Sigmoid colon (tissue), 7 donors: ENCODE data around the gene STK32B. TPM values are rescaled to one million over a fixed set of nuclear protein-coding genes. Genes with fewer than 3 reads are reported as not detected.

ENCODE experiments used
- DNase-seq: peaks from one replicate; pipeline ENCODE4 v3.0.0-alpha.2; 2019
- H3K27ac ChIP-seq, 4 donors: fragments of 200-600 bp; sonication (generic); one replicate each; pipeline ENCODE4 v1.5.1; 2016 to 2019; ENCODE audit warnings: mild to moderate bottlenecking in 1 of 4
- H3K27me3 ChIP-seq, 3 donors: fragments of 200-600 bp; sonication (generic); one replicate each; pipeline ENCODE4 v1.5.1; 2019; ENCODE audit warnings: mild to moderate bottlenecking in 1 of 3
- H3K36me3 ChIP-seq, 4 donors: fragments of 200-600 bp; sonication (generic); one replicate each; pipeline ENCODE4 v1.5.1; 2016 to 2019
- H3K4me1 ChIP-seq, 4 donors: fragments of 200-600 bp; sonication (generic); one replicate each; pipeline ENCODE4 v1.5.1; 2017 to 2019
- H3K4me3 ChIP-seq, 4 donors: fragments of 200-600 bp; sonication (generic); one replicate each; pipeline ENCODE4 v1.5.1; 2017 to 2019; ENCODE audit warnings: mild to moderate bottlenecking in 2 of 4, moderate library complexity in 1 of 4
- H3K9me3 ChIP-seq, 4 donors: fragments of 200-600 bp in 3 of 4; sonication (generic) in 3 of 4; one replicate each; pipeline versions ENCODE4 v1.5.1 to v1.6.1; 2013 to 2019
- EP300 ChIP-seq, 4 donors: sonication (generic); formaldehyde crosslinking; IDR thresholded peaks; one replicate each; pipeline ENCODE4 v1.6.1; 2017; ENCODE audit warnings: antibody characterized with exemption in 4 of 4
- POLR2A ChIP-seq, 2 donors: fragments of 450-650 bp; IDR thresholded peaks; one replicate each; pipeline ENCODE4 v1.6.1; 2016; ENCODE audit warnings: antibody characterized with exemption in 2 of 2, mild to moderate bottlenecking in 2 of 2, moderate library complexity in 2 of 2
- POLR2AphosphoS5 ChIP-seq, 4 donors: sonication (generic); formaldehyde crosslinking; IDR thresholded peaks; one replicate each; pipeline ENCODE4 v1.6.1; 2017; ENCODE audit warnings: antibody characterized with exemption in 4 of 4
- WGBS, 2 donors: extraction: QIAGEN DNeasy Blood & Tissue Kit; methylation state at CpG; one replicate each; pipeline ENCODE4 v1.1.7; 2013; 5-methylcytosine and 5-hydroxymethylcytosine counted together
- intact Hi-C: fragments of 100-400 bp; cut with DNase I; formaldehyde crosslinking; loops from one replicate; pipeline ENCODE4 v1.15.1; 2023
- polyA plus RNA-seq, 3 donors: library from polyadenylated mRNA; stranded (reverse); fragments of 200-250 nt; gene quantifications; one replicate each; pipeline ENCODE4 v1.2.3, GENCODE V29; 2013
- total RNA-seq, 4 donors: library from RNA; depleted of rRNA; stranded (reverse); fragments of >200 nt; gene quantifications; one replicate each; pipeline ENCODE4 v1.1.0, GENCODE V29; 2016
- TF ChIP-seq, protein P1 (sequence below), 4 experiments: fragments of 450-650 bp in 3 of 4; fragments of 200-600 bp in 1 of 4; IDR thresholded peaks; one replicate each; pipeline ENCODE4 v1.5.1; 2016 to 2019; ENCODE audit warnings: antibody characterized with exemption in 4 of 4, mild to moderate bottlenecking in 3 of 4, moderate library complexity in 2 of 4
- donor health status: healthy with polysubstance abuse.
- donor health status: Bipolar disorder and iron deficiency.
- donor health status: healthy.

Gene STK32B
- total and polyA plus RNA-seq, 7 donors: 0.23 to 3.9 (median 1.8) TPM

DNA sequence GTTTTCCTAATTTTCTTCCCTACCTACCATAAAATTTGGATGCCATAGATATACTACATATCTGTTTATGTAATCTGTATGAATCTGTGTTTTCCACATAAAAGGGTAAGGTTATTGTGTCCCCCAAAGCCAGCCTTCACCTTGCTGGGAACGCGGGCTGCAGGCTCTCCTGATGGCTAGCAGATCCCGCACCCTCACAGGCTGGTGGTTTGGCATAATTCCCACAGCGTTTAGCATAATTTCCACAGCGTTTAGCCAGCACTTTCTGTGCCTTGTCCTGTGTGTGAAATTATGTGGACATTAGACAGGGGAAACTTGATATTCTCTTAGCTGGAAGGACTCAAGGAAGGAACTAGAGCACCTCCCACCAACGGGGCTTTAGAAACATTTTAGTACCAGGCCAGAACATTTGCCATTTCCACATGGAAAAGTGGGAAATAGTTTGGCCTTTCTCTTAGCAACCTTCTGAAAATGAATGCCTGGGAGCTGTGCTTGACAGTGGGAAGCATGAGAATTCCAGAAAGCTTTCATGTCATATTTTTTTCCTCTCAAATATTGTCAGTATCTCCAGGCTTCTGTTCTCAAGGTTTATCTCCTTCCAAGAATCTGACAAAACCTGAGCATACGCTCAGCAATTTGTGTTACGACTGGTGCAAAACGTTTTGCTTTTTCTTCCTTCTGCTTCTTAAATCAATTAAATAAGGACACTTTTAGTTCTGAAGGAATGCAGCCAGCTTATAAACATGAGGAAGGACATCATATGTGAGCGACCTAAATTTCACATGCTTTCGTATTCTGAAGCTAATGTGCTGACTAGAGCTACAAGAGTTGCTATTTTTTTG, 67.9 kb downstream of the STK32B start:
- H3K4me1 ChIP-seq: peaks cover 0 to 3% (median 0%) of the 10 kb centered on the region in 4 donors
- no peaks in the 10 kb centered on the region for H3K27me3 ChIP-seq
- TF ChIP-seq POLR2A (IDR thresholded peaks at IDR 0.05): no peak
- TF ChIP-seq EP300 (IDR thresholded peaks at IDR 0.05): no peak
- no peaks in the 10 kb centered on the region for H3K9me3 ChIP-seq
- no peak overlapping the region for H3K4me3 ChIP-seq
- no peak for DNase-seq
- no peaks in the 10 kb centered on the region for H3K36me3 ChIP-seq
- intact Hi-C loops: no loop called here
- 75 to 80% methylated on average over 11 of the region's 11 CpGs for WGBS, 2 donors
- H3K27ac ChIP-seq: no peak overlapping the region

- intact Hi-C loops: no loop called here
- no peak for TF ChIP-seq POLR2AphosphoS5 (IDR thresholded peaks at IDR 0.05)
- TF ChIP-seq, protein P1, sequence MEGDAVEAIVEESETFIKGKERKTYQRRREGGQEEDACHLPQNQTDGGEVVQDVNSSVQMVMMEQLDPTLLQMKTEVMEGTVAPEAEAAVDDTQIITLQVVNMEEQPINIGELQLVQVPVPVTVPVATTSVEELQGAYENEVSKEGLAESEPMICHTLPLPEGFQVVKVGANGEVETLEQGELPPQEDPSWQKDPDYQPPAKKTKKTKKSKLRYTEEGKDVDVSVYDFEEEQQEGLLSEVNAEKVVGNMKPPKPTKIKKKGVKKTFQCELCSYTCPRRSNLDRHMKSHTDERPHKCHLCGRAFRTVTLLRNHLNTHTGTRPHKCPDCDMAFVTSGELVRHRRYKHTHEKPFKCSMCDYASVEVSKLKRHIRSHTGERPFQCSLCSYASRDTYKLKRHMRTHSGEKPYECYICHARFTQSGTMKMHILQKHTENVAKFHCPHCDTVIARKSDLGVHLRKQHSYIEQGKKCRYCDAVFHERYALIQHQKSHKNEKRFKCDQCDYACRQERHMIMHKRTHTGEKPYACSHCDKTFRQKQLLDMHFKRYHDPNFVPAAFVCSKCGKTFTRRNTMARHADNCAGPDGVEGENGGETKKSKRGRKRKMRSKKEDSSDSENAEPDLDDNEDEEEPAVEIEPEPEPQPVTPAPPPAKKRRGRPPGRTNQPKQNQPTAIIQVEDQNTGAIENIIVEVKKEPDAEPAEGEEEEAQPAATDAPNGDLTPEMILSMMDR (IDR thresholded peaks at IDR 0.05): no peak
- no peak for TF ChIP-seq POLR2A (IDR thresholded peaks at IDR 0.05)
- TF ChIP-seq EP300 (IDR thresholded peaks at IDR 0.05): no peak
- no peak overlapping the region for H3K27ac ChIP-seq
- no peak for DNase-seq
- no peaks in the 10 kb centered on the region for H3K27me3 ChIP-seq
- no peaks in the 10 kb centered on the region for H3K36me3 ChIP-seq
- WGBS, 2 donors: 88 to 90% methylated on average over 10 of the region's 10 CpGs
- H3K4me3 ChIP-seq: no peak overlapping the region
- H3K9me3 ChIP-seq: no peaks in the 10 kb centered on the region
- peaks cover 0 to 3% (median 0%) of the 10 kb centered on the region in 4 donors for H3K4me1 ChIP-seq
These were observed 68.8 kb downstream of the STK32B start for GRCh38 chr4:5120067-5120466.

GRCh38 chr4:5120468-5120867, 69.2 kb downstream of the STK32B start:
- H3K36me3 ChIP-seq: no peaks in the 10 kb centered on the region
- no peak overlapping the region for H3K27ac ChIP-seq
- intact Hi-C loops: no loop called here
- H3K9me3 ChIP-seq: no peaks in the 10 kb centered on the region
- H3K4me1 ChIP-seq: peaks cover 0 to 3% (median 0%) of the 10 kb centered on the region in 4 donors
- H3K4me3 ChIP-seq: no peak overlapping the region
- no peaks in the 10 kb centered on the region for H3K27me3 ChIP-seq
- DNase-seq: no peak
- 90 to 93% methylated on average over 1 of the region's 1 CpG for WGBS, 2 donors
- TF ChIP-seq EP300 (IDR thresholded peaks at IDR 0.05) (no peak), POLR2AphosphoS5 (IDR thresholded peaks at IDR 0.05) (no peak), POLR2A (IDR thresholded peaks at IDR 0.05) (no peak)
- TF ChIP-seq, protein P1 (IDR thresholded peaks at IDR 0.05): no peak

DNA sequence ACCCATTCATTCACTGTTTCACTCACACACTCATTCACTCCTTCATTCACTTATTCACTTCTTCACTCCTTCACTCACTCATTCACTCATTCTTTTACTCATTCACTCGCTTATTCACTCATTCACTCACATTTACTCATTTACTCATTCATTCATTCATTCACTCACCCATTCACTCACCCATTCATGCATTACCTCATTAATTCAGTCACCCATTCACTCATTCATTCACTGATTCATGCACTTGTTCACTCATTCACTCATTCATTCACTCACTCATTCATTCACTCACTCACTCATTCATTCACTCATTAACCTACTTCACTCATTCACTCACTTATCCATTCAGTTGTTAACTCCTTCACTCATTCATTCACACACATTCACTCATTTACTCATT, 70.8 kb downstream of the STK32B start:
- H3K9me3 ChIP-seq: no peaks in the 10 kb centered on the region
- no peaks in the 10 kb centered on the region for H3K36me3 ChIP-seq
- no peak for DNase-seq
- H3K27ac ChIP-seq: no peak overlapping the region
- 91% methylated on average over 1 of the region's 1 CpG for WGBS, 2 donors
- intact Hi-C loops: no loop called here
- H3K27me3 ChIP-seq: no peaks in the 10 kb centered on the region
- no peak for TF ChIP-seq POLR2AphosphoS5 (IDR thresholded peaks at IDR 0.05)
- TF ChIP-seq POLR2A (IDR thresholded peaks at IDR 0.05): no peak
- no peak for TF ChIP-seq EP300 (IDR thresholded peaks at IDR 0.05)
- TF ChIP-seq, protein P1 (IDR thresholded peaks at IDR 0.05): no peak
- peaks cover 0 to 3% (median 0%) of the 10 kb centered on the region in 4 donors for H3K4me1 ChIP-seq
- no peak overlapping the region for H3K4me3 ChIP-seq

DNA sequence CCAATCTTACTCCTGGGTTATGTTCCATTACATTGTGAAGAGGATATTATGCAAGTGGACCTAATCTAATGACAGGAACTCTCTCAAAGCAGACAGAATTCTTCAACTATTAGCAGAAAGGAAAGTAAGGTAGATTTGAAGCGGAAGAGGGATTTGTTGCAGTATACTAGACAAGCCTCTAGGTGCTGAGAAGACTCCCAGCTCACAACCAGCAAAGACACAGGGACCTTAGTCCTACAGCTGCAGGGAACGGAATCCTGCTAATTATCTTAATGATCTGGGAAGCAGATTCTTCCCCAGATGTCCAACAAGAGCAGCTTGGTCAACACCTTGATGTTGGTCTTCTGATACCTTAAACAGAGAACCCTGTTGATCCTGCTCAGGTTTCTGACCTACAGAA, 73.6 kb downstream of the STK32B start:
- no peak overlapping the region for H3K27ac ChIP-seq
- H3K4me1 ChIP-seq: no peaks in the 10 kb centered on the region
- DNase-seq: no peak
- intact Hi-C loops: no loop called here
- no peak overlapping the region for H3K4me3 ChIP-seq
- no peaks in the 10 kb centered on the region for H3K36me3 ChIP-seq
- WGBS, 2 donors: 78 to 86% methylated on average over 2 of the region's 2 CpGs
- no peaks in the 10 kb centered on the region for H3K27me3 ChIP-seq
- TF ChIP-seq, protein P1 (IDR thresholded peaks at IDR 0.05): no peak
- TF ChIP-seq POLR2A (IDR thresholded peaks at IDR 0.05): no peak
- no peaks in the 10 kb centered on the region for H3K9me3 ChIP-seq
